T-helper 2 cell treated with Interferon-gamma antibody and Interleukin-4, amounts not matched to agents 100 ng/mL and 5 ng/mL, for 36 hours (primary cell): Measurements from ENCODE around the gene GADD45B. TPM values are rescaled to one million over a fixed set of nuclear protein-coding genes. Genes with fewer than 3 reads are reported as not detected.
"Not testable (repeated sequence)": the region's sequence is repeated elsewhere in the genome, so short reads cannot be mapped to it uniquely, and the experiment has no call there.

Source experiments
- intact Hi-C: fragments of 100-400 bp; cut with micrococcal nuclease; formaldehyde crosslinking; loops from one replicate; pipeline ENCODE4 v1.15.1; 2023
- total RNA-seq: library from RNA; stranded (reverse); gene quantifications from 2 replicates; pipeline ENCODE4 v1.2.3, GENCODE V29; 2022

GADD45B gene
- total RNA-seq, 1 donor from 2014 or later = 40.1 TPM

- intact Hi-C loops = no loop called here
These were observed 32.1 kb upstream of the GADD45B start for GRCh38 chr19:2443785-2444182.

- intact Hi-C loops = no loop called here
These were observed 31.5 kb upstream of the GADD45B start for GRCh38 chr19:2444251-2445002.

GRCh38 chr19:2446381-2446780 is 29.5 kb upstream of the GADD45B start:
- intact Hi-C loops = no loop called here

DNA sequence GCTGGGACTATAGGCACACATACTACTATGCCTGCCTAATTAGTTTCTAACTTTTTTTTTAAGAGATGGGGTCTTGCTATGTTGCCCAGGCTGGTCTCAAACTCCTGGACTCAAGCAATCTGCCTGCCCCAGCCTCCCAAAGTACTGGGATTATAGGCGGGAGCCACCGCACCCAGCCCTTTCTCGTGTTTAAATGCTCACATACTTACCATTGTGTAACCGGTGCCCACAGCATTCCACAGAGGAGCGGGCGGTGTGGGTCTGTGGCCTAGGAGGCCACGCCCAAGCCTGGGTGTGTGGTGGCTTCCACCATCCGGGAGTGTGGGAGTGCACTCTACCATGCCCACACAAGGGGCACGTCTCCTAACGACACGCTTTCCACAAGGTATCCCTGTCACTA is 26.9 kb upstream of the GADD45B start:
- intact Hi-C loops = no loop called here

DNA sequence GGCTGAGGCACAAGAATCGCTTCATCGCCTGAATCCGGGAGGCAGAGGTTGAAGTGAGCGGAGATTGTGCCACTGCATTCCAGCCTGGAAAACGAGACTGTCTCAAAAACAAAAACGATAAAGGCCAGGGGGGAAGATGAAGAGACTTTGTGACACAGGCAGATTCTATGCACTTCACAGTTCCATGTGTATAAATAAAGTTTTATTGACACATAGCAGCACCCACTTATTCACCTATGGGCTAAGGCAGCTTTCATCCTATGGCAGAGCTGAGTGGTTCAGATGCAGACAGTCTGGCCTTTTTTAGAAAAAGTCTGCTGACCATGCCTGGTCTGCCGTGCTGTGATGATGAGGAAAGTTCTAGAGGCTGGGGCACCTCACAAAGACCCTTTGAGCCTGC is 24.8 kb upstream of the GADD45B start:
- intact Hi-C loops = no loop called here

DNA sequence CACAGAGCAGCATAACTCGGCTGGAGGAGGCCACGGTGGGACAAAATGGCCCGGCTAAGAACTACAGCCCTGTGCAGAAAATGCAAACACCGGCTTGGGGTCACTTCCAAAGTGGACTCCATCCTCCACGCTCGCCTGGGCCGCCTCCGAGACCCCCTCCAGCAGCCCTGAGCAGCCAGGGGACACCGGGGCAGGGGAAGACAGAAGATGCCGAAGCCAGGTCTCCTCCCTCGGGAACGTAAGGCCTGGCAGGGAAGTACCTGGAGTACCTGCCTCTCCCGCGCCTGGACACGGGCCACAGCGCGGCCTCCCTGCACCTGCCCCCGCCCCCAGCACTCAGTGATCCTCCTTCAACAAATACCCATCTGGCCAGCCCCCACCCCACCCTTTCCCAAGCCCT is 24.2 kb upstream of the GADD45B start:
- intact Hi-C loops = no loop called here

- intact Hi-C loops = no loop called here
These were observed 22.4 kb upstream of the GADD45B start for GRCh38 chr19:2453431-2454025.

GRCh38 chr19:2454199-2454961 is 21.5 kb upstream of the GADD45B start:
- intact Hi-C loops = no loop called here

DNA sequence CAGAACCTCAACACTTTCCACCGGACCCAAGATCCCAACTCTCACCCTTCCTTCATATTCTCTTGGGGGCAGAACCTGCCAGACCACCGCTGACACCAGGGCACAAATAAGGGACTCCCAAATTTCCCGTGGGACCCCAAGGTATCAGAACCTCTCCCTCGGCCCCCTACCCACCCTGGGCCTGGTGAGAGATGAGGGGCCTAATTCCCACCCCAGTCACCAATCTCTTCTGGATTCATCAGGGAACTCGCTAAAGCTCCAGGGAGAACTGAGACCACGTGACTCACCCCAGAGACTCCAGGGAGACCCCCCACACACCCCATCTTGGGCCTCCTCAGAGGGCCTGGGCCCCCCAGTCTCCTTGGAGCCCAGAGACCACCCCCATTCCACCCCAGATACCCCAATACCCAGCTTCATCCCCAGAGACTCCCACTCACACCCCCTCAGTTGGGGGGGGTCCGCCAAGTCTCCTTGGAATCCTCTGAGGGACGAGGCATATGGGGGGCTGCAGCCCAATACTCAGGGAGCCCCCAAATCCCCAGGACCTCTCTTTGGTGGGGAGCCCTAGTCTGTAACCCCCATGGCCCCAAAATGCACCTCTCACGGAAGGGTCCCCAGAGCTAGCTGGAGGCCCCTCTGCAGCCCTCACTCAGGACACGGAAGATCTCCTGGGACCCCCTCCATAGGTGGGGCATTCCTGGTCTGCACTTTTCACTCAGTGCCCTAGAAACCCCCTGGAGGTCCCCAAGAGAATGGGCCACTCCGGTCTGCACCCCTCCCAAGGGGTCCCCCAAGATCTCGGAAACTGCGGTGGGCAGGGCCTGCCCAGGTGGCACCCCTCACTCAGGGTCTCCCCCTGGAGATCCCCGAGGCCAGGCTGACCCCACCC is 20.7 kb upstream of the GADD45B start:
- intact Hi-C loops = no loop called here

- intact Hi-C loops = loop anchor here (2.0 kb wide), 1 partner anchor 219 kb away; the partner anchor contains the start of genes PLEKHJ1 and SF3A2
These were observed 19.9 kb upstream of the GADD45B start for GRCh38 chr19:2455851-2456570.

GRCh38 chr19:2457394-2458037 is 18.4 kb upstream of the GADD45B start:
- intact Hi-C loops = loop anchor here (1.0 to 2.0 kb wide), 2 partner anchors 30 to 221 kb away; partner anchors contain the start of genes PLEKHJ1, SF3A2 and TIMM13

DNA sequence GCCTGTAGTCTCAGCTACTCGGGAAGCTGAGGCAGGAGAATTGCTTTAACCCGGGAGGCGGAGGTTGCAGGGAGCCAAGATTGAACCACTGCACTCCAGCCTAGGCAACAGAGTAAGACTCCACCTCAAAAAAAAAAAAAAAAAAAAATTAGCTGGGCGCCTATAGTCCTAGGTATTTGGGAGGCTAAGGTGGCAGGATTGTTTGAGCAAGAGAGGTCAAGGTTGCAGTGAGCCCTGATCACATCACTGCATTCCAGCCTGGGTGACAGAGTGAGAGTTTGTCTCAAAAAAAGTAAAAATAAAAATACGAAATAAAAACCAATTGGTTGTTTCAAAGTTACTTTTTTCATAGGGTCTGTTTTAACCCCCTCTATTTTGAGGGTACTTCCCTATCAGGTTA is 17.9 kb upstream of the GADD45B start:
- intact Hi-C loops = no loop called here

DNA sequence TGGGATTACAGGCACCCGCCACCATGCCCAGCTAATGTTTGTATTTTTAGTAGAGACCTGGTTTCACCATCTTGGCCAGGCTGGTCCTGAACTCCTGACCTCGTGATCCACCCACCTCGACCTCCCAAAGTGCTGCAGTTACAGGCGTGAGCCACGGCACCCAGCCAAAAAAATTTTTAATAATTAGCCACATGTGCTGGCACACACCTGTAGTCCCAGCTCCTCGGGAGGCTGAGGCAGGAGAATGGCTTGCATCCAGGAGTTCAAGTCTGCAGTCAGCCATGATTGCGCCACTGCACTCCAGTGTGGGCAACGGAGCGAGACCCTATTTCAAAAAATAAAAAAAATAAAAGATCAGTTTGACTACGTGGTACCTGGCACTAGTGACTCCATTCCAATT is 17.2 kb upstream of the GADD45B start:
- intact Hi-C loops = not testable (repeated sequence)

DNA sequence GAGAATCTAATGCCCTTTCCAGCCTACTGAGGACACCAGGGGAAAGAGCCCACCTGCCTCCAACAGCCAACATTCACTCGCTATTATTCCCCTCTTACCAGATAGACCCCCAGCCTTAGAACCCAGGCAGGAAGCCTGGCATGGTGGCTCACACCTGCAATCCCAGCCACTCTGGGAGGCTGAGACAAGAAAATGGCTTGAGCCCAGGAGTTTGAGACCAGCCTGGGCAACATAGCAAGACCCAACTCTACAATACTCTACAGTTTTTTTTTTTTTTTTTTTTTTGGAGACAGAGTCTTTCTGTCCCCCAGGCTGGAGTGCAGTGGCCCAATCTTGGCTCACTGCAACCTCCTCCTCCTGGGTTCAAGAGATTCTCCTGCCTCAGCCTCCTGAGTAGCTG is 15.7 kb upstream of the GADD45B start:
- intact Hi-C loops = no loop called here

- intact Hi-C loops = no loop called here
These were observed 13.9 kb upstream of the GADD45B start for GRCh38 chr19:2461751-2462634.

- intact Hi-C loops = no loop called here
These were observed 13.1 kb upstream of the GADD45B start for GRCh38 chr19:2462635-2463421.

- intact Hi-C loops = not testable (repeated sequence)
These were observed 12.2 kb upstream of the GADD45B start for GRCh38 chr19:2463694-2464093.

GRCh38 chr19:2464389-2464788 is 11.5 kb upstream of the GADD45B start:
- intact Hi-C loops = no loop called here
